GM12878 (cell line): Measurements from ENCODE around the gene ATP6AP2. TPM values are rescaled to one million over a fixed set of nuclear protein-coding genes. Genes with fewer than 3 reads are reported as not detected.
A peak's percentile ranks its signal among the peaks of the same experiment; 100 is the strongest.

Source experiments
- ATAC-seq: fragments of 200-7000 bp; cut with Tn5 transposase; 3 replicates; pipeline ENCODE4 v1.9.1; 2020; ENCODE audit warnings: mild to moderate bottlenecking, moderate library complexity
- BruUV-seq: library from RNA; stranded (reverse); fragments of 400-500 nt; replicated peaks from 2 replicates; lab custom pipeline; 2021; lab: Mats Ljungman, UMichigan
- CTCF ChIA-PET: fragments of 300-600 bp; sonication (Branson Sonifier 250); formaldehyde crosslinking; extraction: SDS; loops from one replicate; lab custom pipeline; 2021; ENCODE audit warnings: inconsistent platforms; lab: Yijun Ruan, JAX
- POLR2A ChIA-PET: fragments of 350-600 bp; formaldehyde crosslinking; extraction: SDS; loops from one replicate; lab custom pipeline; 2021; ENCODE audit warnings: inconsistent platforms; lab: Charles Lee
- RAD21 ChIA-PET: fragments of 300-600 bp; sonication (Branson Sonifier 250); formaldehyde crosslinking; loops from one replicate; lab custom pipeline; 2023; ENCODE audit warnings: antibody characterized with exemption; ENCODE audit not compliant: unreplicated experiment; lab: Charles Lee
- SMC1A ChIA-PET: fragments of 300-600 bp; sonication (Branson Sonifier 250); formaldehyde crosslinking; loops from one replicate; lab custom pipeline; 2023; ENCODE audit not compliant: unreplicated experiment, uncharacterized antibody; lab: Charles Lee
- DNase-seq: peaks from one replicate; pipeline ENCODE4 v3.0.0-alpha.2; 2011; ENCODE audit warnings: low read depth, low spot score
- FAIRE-seq: peaks from 3 replicates; lab custom pipeline; 2011; peaks lifted over from hg19 to GRCh38; lab: Jason Lieb, UNC
- H2AFZ ChIP-seq: 2 replicates; pipeline ENCODE4 v1.6.0; 2011; ENCODE audit warnings: low read depth, low read length, control low read depth; ENCODE audit not compliant: control insufficient read depth
- H3K27ac ChIP-seq: 2 replicates; pipeline ENCODE4 v1.5.1; 2011; ENCODE audit warnings: control low read depth; ENCODE audit not compliant: control insufficient read depth, insufficient read depth
- H3K27me3 ChIP-seq, 2 experiments: replicated peaks in 1 of 2; 2 replicates each; pipeline versions ENCODE4 v1.6.0 to v1.6.1; 2011; ENCODE audit warnings: low read length in 1 of 2; ENCODE audit not compliant: control insufficient read depth in 2 of 2, insufficient read depth in 2 of 2
- H3K36me3 ChIP-seq, 2 experiments: 2 replicates each; pipeline ENCODE4 v1.5.1; 2011; ENCODE audit warnings: low read length in 1 of 2; ENCODE audit not compliant: control insufficient read depth in 2 of 2, insufficient read depth in 2 of 2
- H3K4me1 ChIP-seq: 2 replicates; pipeline ENCODE4 v1.6.1; 2011; ENCODE audit warnings: mild to moderate bottlenecking, low read length, moderate library complexity, mixed read lengths; ENCODE audit not compliant: control insufficient read depth, insufficient read depth
- H3K4me2 ChIP-seq: 2 replicates; pipeline ENCODE4 v1.6.0; 2011; ENCODE audit warnings: control low read depth; ENCODE audit not compliant: control insufficient read depth, insufficient read depth
- H3K4me3 ChIP-seq: fragments of 200-600 bp; sonication (generic); 2 replicates; pipeline ENCODE4 v1.5.1; 2016
- H3K79me2 ChIP-seq: 2 replicates; pipeline ENCODE4 v1.6.0; 2011; ENCODE audit warnings: low read length; ENCODE audit not compliant: control insufficient read depth, insufficient read depth
- H3K9ac ChIP-seq: 2 replicates; pipeline ENCODE4 v1.8.0; 2011; ENCODE audit warnings: low read length, control low read depth, mixed read lengths; ENCODE audit not compliant: control insufficient read depth, insufficient read depth
- H3K9me3 ChIP-seq: replicated peaks from 3 replicates; pipeline ENCODE4 v1.5.1; 2011; ENCODE audit warnings: mild to moderate bottlenecking, low read length; ENCODE audit not compliant: control insufficient read depth, insufficient read depth
- H4K20me1 ChIP-seq: 2 replicates; pipeline ENCODE4 v1.6.0; 2011; ENCODE audit not compliant: control insufficient read depth, insufficient read depth
- BHLHE40 ChIP-seq, 2 experiments: fragments of 450-650 bp in 1 of 2; IDR thresholded peaks; 2 replicates each; pipeline ENCODE4 v1.6.1; 2011 to 2017; ENCODE audit warnings: low read depth in 2 of 2, borderline replicate concordance in 1 of 2, improper control_type of control experiment in 1 of 2, low read length in 1 of 2, mild to moderate bottlenecking in 1 of 2
- EP300 ChIP-seq, 2 experiments: fragments of 150-350 bp in 1 of 2; IDR thresholded peaks; 2 replicates each; pipeline ENCODE4 v1.6.1; 2011 to 2012; ENCODE audit warnings: low read depth in 2 of 2, low read length in 2 of 2, borderline replicate concordance in 1 of 2, improper control_type of control experiment in 1 of 2, inconsistent platforms in 1 of 2; ENCODE audit not compliant: control insufficient read depth in 1 of 2
- HDAC2 ChIP-seq: fragments of 200-600 bp; sonication (generic); IDR thresholded peaks from 2 replicates; pipeline ENCODE4 v1.6.1; 2017
- RUNX3 ChIP-seq: IDR thresholded peaks from 2 replicates; pipeline ENCODE4 v1.6.1; 2012; ENCODE audit warnings: low read length, inconsistent platforms
- SMAD5 ChIP-seq: IDR thresholded peaks from 2 replicates; pipeline ENCODE4 v1.6.1; 2016; ENCODE audit warnings: antibody characterized with exemption, low read depth
- TCF3 ChIP-seq: IDR thresholded peaks from 2 replicates; pipeline ENCODE4 v1.6.1; 2012; ENCODE audit warnings: low read depth, mild to moderate bottlenecking, low read length, borderline replicate concordance; ENCODE audit not compliant: insufficient read depth
- ZNF24 ChIP-seq: fragments of 450-650 bp; IDR thresholded peaks from 2 replicates; pipeline ENCODE4 v1.6.1; 2017; ENCODE audit warnings: antibody characterized with exemption, mild to moderate bottlenecking
- WGBS: methylation state at CpG from one replicate; pipeline ENCODE4 v1.1.6; 2016; ENCODE audit warnings: low lambda C conversion rate; ENCODE audit not compliant: insufficient replicate concordance, insufficient coverage; ENCODE audit errors: missing lambda C conversion rate; 5-methylcytosine and 5-hydroxymethylcytosine counted together
- in situ Hi-C: fragments of 300-500 bp; cut with MboI; formaldehyde crosslinking; loops from 9 replicates; pipeline ENCODE4 v1.14.3; 2018; ENCODE audit warnings: mixed read lengths
- intact Hi-C: fragments of 100-400 bp; cut with micrococcal nuclease; formaldehyde crosslinking; loops from one replicate; pipeline ENCODE4 v1.14.2; 2022; ENCODE audit not compliant: unreplicated experiment
- polyA plus RNA-seq, 11 experiments: library from polyadenylated mRNA; depleted of rRNA in 4 of 11; unstranded in 6 of 11; stranded (reverse) in 5 of 11; fragments of >200 nt; fragmentation: Nextera tagmentation in 4 of 11; fragmentation: Illumina TruSeq in 1 of 11; extraction: Ambion mirVana in 4 of 11; extraction: Trizol in 1 of 11; gene quantifications; 1 replicate in 1 of 11; 2 replicates in 10 of 11; pipeline versions ENCODE4 v1.2.1 to v1.2.3, GENCODE V29; 2011 to 2016; ENCODE audit warnings: inconsistent platforms in 2 of 11, missing spikeins in 2 of 11, low read depth in 1 of 11
- total RNA-seq, 4 experiments: library from RNA; depleted of rRNA in 3 of 4; stranded (reverse); fragments of >200 nt in 3 of 4; fragmentation: Illumina TruSeq in 1 of 4; extraction: Trizol in 1 of 4; gene quantifications; 2 replicates each; pipeline versions ENCODE4 v1.2.1 to v1.2.3, GENCODE V29; 2013 to 2021
- TF ChIP-seq, protein P1 (sequence below): fragments of 450-650 bp; formaldehyde crosslinking; IDR thresholded peaks from 2 replicates; pipeline ENCODE4 v1.5.0; 2022; ENCODE audit warnings: mild to moderate bottlenecking, missing genetic modification characterization
- TF ChIP-seq, protein P2 (sequence below): IDR thresholded peaks from 2 replicates; pipeline ENCODE4 v1.6.1; 2012; ENCODE audit warnings: low read depth, low read length, improper control_type of control experiment

Gene ATP6AP2
- total and polyA plus RNA-seq, 10 of the 15 experiments (the other 5 are each of a cell fraction or from before 2014, with no cell fraction given): 36.3 to 141 (median 56.0) TPM

DNA sequence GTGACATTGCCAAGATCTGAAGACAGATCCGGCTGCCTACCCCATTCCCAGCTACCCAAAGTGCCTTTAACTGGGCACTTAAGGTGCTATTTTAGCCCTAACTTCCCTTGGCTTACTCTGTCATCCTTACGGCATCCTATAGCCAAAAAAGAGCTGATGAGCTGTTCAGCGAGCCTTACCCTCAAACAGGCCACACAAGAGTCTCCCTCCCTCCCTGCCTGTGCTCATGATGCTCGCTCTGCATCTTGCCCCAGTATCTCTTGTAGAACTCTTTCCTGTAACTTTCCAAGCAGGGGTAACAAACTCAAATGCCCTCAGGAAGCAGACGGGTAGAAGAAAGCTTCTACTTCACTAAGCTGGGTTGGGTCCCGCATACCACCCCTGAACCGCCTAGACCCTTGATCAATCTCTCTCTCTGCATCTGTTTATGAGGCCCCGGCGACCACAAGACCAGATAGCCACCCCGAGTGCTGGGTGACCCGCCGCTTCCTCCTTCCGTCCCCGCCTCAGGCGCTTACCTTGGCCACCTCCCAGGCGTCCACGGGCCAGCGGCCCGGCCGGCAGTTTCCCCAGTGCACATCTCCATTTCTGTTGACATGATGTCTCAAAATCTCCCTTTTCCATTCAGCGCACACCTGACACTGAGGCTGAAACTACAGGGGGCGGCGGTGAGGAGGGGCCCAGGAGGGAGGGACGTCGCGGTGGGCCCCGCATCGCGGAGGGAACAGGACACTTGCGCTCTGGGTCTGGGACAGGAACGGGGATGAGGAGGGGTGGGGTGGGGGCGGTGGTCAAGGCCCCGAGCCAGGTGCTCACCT is 65.9 kb downstream of the ATP6AP2 start (continued):
- TF ChIP-seq, protein P1, sequence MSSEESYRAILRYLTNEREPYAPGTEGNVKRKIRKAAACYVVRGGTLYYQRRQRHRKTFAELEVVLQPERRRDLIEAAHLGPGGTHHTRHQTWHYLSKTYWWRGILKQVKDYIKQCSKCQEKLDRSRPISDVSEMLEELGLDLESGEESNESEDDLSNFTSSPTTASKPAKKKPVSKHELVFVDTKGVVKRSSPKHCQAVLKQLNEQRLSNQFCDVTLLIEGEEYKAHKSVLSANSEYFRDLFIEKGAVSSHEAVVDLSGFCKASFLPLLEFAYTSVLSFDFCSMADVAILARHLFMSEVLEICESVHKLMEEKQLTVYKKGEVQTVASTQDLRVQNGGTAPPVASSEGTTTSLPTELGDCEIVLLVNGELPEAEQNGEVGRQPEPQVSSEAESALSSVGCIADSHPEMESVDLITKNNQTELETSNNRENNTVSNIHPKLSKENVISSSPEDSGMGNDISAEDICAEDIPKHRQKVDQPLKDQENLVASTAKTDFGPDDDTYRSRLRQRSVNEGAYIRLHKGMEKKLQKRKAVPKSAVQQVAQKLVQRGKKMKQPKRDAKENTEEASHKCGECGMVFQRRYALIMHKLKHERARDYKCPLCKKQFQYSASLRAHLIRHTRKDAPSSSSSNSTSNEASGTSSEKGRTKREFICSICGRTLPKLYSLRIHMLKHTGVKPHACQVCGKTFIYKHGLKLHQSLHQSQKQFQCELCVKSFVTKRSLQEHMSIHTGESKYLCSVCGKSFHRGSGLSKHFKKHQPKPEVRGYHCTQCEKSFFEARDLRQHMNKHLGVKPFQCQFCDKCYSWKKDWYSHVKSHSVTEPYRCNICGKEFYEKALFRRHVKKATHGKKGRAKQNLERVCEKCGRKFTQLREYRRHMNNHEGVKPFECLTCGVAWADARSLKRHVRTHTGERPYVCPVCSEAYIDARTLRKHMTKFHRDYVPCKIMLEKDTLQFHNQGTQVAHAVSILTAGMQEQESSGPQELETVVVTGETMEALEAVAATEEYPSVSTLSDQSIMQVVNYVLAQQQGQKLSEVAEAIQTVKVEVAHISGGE: no peak

DNA sequence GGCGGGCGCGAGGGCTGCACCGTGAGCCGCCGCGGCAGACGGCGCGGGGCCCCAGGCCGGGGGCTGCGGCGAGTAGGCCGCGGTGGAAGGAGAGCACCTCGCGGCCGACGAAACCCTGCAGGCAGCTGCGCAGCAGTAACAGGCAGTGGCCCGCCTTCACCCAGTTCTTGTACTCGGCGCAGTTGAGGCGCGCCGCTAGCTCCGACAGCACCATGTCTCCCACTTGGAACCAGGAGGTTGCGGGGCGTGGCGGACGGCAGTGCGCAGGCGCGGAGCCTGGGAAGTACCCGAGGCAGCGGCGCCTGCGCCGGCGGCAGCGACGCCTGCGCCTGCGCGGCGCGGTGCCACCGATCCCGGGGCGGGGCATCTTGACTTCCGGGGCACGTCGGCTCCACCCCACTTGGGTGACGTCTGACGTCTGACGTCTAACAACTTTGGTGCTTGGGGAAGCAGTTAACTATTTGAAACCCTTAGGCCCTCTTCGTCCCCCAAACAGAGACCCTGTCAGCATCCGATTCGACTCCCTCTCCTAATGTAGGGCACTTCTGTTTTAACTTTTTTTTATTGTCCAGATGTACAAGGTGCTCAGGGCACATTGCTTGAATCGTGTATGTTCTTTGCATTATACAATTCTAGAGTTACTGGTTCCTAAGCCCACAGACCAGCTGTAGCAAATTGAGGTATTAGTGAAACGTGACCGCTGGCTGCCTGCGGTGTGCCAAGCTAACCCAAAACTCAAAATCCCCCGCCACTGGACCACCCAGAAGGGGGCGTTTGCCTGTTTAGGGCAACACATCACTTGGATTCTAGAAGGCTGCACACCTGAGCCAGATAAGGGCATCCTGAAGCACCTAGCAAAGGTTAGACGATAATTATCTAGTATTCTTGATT is 66.8 kb downstream of the ATP6AP2 start, which contains the start of gene CXorf38:
CXorf38 (minus strand) TSS at position 255 of the 891 bp plus-strand sequence; CDS start at position 214, 41 bp downstream.
- peak within 1 kb of the TSS; percentile 70 for H2AFZ ChIP-seq
- TF ChIP-seq EP300 (IDR thresholded peaks at IDR 0.05; ENCODE audit: borderline replicate concordance in 1 of 2, control insufficient read depth in 1 of 2, low read depth in 2 of 2, low read length in 2 of 2) (no peak), TCF3 (no peak), HDAC2 (no peak), BHLHE40 (IDR thresholded peaks at IDR 0.05; ENCODE audit: borderline replicate concordance in 1 of 2, low read depth in 2 of 2, low read length in 1 of 2) (peak; percentile 89 to 90), ZNF24 (no peak), RUNX3 (peak; percentile 48), SMAD5 (no peak)
- TF ChIP-seq, protein P2, sequence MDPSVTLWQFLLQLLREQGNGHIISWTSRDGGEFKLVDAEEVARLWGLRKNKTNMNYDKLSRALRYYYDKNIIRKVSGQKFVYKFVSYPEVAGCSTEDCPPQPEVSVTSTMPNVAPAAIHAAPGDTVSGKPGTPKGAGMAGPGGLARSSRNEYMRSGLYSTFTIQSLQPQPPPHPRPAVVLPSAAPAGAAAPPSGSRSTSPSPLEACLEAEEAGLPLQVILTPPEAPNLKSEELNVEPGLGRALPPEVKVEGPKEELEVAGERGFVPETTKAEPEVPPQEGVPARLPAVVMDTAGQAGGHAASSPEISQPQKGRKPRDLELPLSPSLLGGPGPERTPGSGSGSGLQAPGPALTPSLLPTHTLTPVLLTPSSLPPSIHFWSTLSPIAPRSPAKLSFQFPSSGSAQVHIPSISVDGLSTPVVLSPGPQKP: peak; percentile 62; the same call in 1 of the 2 replicates

More for the DNA sequence above, 66.8 kb downstream of the ATP6AP2 start, which contains the start of gene CXorf38:
- POLR2A ChIA-PET: interaction anchor here (0.6 to 1.4 kb wide), 5 partner anchors 10 to 147 kb away, joined by 3 to 9 read pairs (median 5); partner anchors contain the start of gene ATP6AP2
- peak; percentile 68 for DNase-seq
- 0 out of 4 replicates have a peak, but pooled peaks cover 0 to 6% of the 10 kb centered on the region in 2 experiments for H3K36me3 ChIP-seq
- H3K4me2 ChIP-seq: peak within 1 kb of the TSS; percentile 88
- no peaks in the 10 kb centered on the region for H3K27me3 ChIP-seq
- FAIRE-seq: peak; percentile 88
- peak within 1 kb of the TSS; percentile 79 for H3K9ac ChIP-seq
- in situ Hi-C loops (loop anchor here (10.0 kb wide), 2 partner anchors 467 to 687 kb away; partner anchors contain the start of gene DDX3X), intact Hi-C loops (loop anchor here (2.0 to 10.0 kb wide), 5 partner anchors 75 to 685 kb away; partner anchors contain the start of gene DDX3X)
- H3K4me3 ChIP-seq: peak within 1 kb of the TSS; percentile 91
- CTCF ChIA-PET: interaction anchor here (0.6 to 1.7 kb wide), 10 partner anchors 102 to 1495 kb away, joined by 3 to 17 read pairs (median 4); no protein-coding TSS in a partner anchor
- H3K9me3 ChIP-seq: no peaks in the 10 kb centered on the region
- SMC1A ChIA-PET: interaction anchor here (0.9 to 1.7 kb wide), 7 partner anchors 91 to 533 kb away, joined by 3 to 9 read pairs (median 4); no protein-coding TSS in a partner anchor
- WGBS: 3% methylated on average over 53 of the region's 66 CpGs
- H3K27ac ChIP-seq: peak within 1 kb of the TSS; percentile 70
- RAD21 ChIA-PET: interaction anchor here (0.6 to 1.8 kb wide), 6 partner anchors 25 to 790 kb away, joined by 3 to 10 read pairs (median 4); no protein-coding TSS in a partner anchor
- peaks cover 37% of the 10 kb centered on the region for H3K79me2 ChIP-seq
- ATAC-seq: peak; percentile 85
- no peaks in the 10 kb centered on the region for H3K4me1 ChIP-seq
- peaks cover 3% of the 10 kb centered on the region for H4K20me1 ChIP-seq
- no TSS peak for BruUV-seq
